Liver (tissue), 9 donors: ENCODE measurements around the gene ZFAND3. TPM values are rescaled to one million over a fixed set of nuclear protein-coding genes. Genes with fewer than 3 reads are reported as not detected.
A peak's percentile ranks its signal among the peaks of the same experiment; 100 is the strongest.

Experiments used
- DNase-seq: peaks from one replicate; pipeline ENCODE4 v3.0.0-alpha.2; 2017; ENCODE audit warnings: low spot score
- H3K27ac ChIP-seq, 2 donors: one replicate each; pipeline ENCODE4 v1.7.0; 2013; ENCODE audit warnings: inconsistent platforms in 2 of 2, low read length in 2 of 2, control low read depth in 1 of 2, low read depth in 1 of 2, mild to moderate bottlenecking in 1 of 2
- H3K27me3 ChIP-seq, 4 donors: one replicate each; pipeline versions ENCODE4 v1.6.1 to v1.7.0; 2013; ENCODE audit warnings: low read length in 3 of 4, inconsistent platforms in 1 of 4, mild to moderate bottlenecking in 1 of 4, moderate library complexity in 1 of 4; ENCODE audit not compliant: control insufficient read depth in 4 of 4, insufficient read depth in 4 of 4
- H3K36me3 ChIP-seq, 4 donors: one replicate each; pipeline versions ENCODE4 v1.6.1 to v1.7.0; 2013; ENCODE audit warnings: low read length in 3 of 4, mild to moderate bottlenecking in 3 of 4, low read depth in 1 of 4, moderate library complexity in 1 of 4; ENCODE audit not compliant: control insufficient read depth in 4 of 4, insufficient read depth in 3 of 4
- H3K4me1 ChIP-seq, 4 donors: one replicate each; pipeline versions ENCODE4 v1.6.1 to v1.7.0; 2013; ENCODE audit warnings: low read length in 3 of 4, mild to moderate bottlenecking in 3 of 4, moderate library complexity in 1 of 4; ENCODE audit not compliant: control insufficient read depth in 4 of 4, insufficient read depth in 4 of 4
- H3K4me3 ChIP-seq, 3 donors: one replicate each; pipeline versions ENCODE4 v1.6.1 to v1.7.0; 2013; ENCODE audit warnings: low read length in 3 of 3, control low read depth in 1 of 3, low read depth in 1 of 3, mild to moderate bottlenecking in 1 of 3
- H3K9ac ChIP-seq, 2 donors: one replicate each; pipeline ENCODE4 v1.7.0; 2013; ENCODE audit warnings: low read length in 2 of 2, mild to moderate bottlenecking in 2 of 2, moderate library complexity in 2 of 2, control low read depth in 1 of 2, low read depth in 1 of 2
- H3K9me3 ChIP-seq, 4 donors: one replicate each; pipeline versions ENCODE4 v1.6.1 to v1.7.0; 2013; ENCODE audit warnings: low read length in 3 of 4; ENCODE audit not compliant: control insufficient read depth in 4 of 4
- ATF3 ChIP-seq: IDR thresholded peaks from 2 replicates; pipeline ENCODE4 v1.6.1; 2016; ENCODE audit warnings: antibody characterized with exemption
- CTCF ChIP-seq: fragments of 150-350 bp; IDR thresholded peaks from 2 replicates; pipeline ENCODE4 v1.5.1; 2017; ENCODE audit warnings: improper control_type of control experiment, low read depth, low read length; ENCODE audit not compliant: missing input control
- EGR1 ChIP-seq, 2 donors: IDR thresholded peaks; 2 replicates each; pipeline ENCODE4 v1.6.1; 2016 to 2018; ENCODE audit warnings: antibody characterized with exemption in 2 of 2, low read depth in 2 of 2
- FOXA1 ChIP-seq: IDR thresholded peaks from 2 replicates; pipeline ENCODE4 v1.6.1; 2016; ENCODE audit warnings: antibody characterized with exemption
- FOXA2 ChIP-seq: IDR thresholded peaks from 2 replicates; pipeline ENCODE4 v1.6.1; 2016; ENCODE audit warnings: antibody characterized with exemption
- GABPA ChIP-seq, 2 donors: IDR thresholded peaks in 1 of 2; conservative IDR thresholded peaks in 1 of 2; 2 replicates each; pipeline ENCODE4 v1.6.1; 2016; ENCODE audit warnings: antibody characterized with exemption in 2 of 2, mild to moderate bottlenecking in 1 of 2, moderate library complexity in 1 of 2
- HNF4A ChIP-seq, 2 donors: conservative IDR thresholded peaks; 2 replicates each; pipeline ENCODE4 v1.6.1; 2016; ENCODE audit warnings: antibody characterized with exemption in 2 of 2, mild to moderate bottlenecking in 2 of 2
- HNF4G ChIP-seq: IDR thresholded peaks from 2 replicates; pipeline ENCODE4 v1.6.1; 2016; ENCODE audit warnings: antibody characterized with exemption
- JUND ChIP-seq, 2 donors: IDR thresholded peaks; 2 replicates each; pipeline ENCODE4 v1.6.1; 2016; ENCODE audit warnings: antibody characterized with exemption in 2 of 2
- MAX ChIP-seq: IDR thresholded peaks from 2 replicates; pipeline ENCODE4 v1.6.1; 2016; ENCODE audit warnings: antibody characterized with exemption
- NR2F2 ChIP-seq: IDR thresholded peaks from 2 replicates; pipeline ENCODE4 v1.6.1; 2016; ENCODE audit warnings: antibody characterized with exemption
- RAD21 ChIP-seq, 2 donors: IDR thresholded peaks; 2 replicates each; pipeline ENCODE4 v1.6.1; 2016; ENCODE audit warnings: antibody characterized with exemption in 2 of 2, mild to moderate bottlenecking in 2 of 2
- REST ChIP-seq: IDR thresholded peaks from 2 replicates; pipeline ENCODE4 v1.6.1; 2016; ENCODE audit warnings: antibody characterized with exemption, mild to moderate bottlenecking
- RXRA ChIP-seq, 2 donors: IDR thresholded peaks; 2 replicates each; pipeline ENCODE4 v1.6.1; 2017 to 2018; ENCODE audit warnings: antibody characterized with exemption in 2 of 2, mild to moderate bottlenecking in 1 of 2
- SP1 ChIP-seq: IDR thresholded peaks from 2 replicates; pipeline ENCODE4 v1.6.1; 2018; ENCODE audit warnings: antibody characterized with exemption, mild to moderate bottlenecking
- TAF1 ChIP-seq: conservative IDR thresholded peaks from 2 replicates; pipeline ENCODE4 v1.6.1; 2016; ENCODE audit warnings: antibody characterized with exemption, mild to moderate bottlenecking
- YY1 ChIP-seq: IDR thresholded peaks from 2 replicates; pipeline ENCODE4 v1.6.1; 2016; ENCODE audit warnings: antibody characterized with exemption, mild to moderate bottlenecking
- ZBTB33 ChIP-seq: IDR thresholded peaks from 2 replicates; pipeline ENCODE4 v1.6.1; 2016; ENCODE audit warnings: antibody characterized with exemption
- WGBS: extraction: QIAGEN DNeasy Blood & Tissue Kit; methylation state at CpG from one replicate; pipeline ENCODE4 v1.1.7; 2013; 5-methylcytosine and 5-hydroxymethylcytosine counted together
- polyA plus RNA-seq, 2 donors: library from polyadenylated mRNA; stranded (reverse) in 1 of 2; unstranded in 1 of 2; fragments of 200-250 nt in 1 of 2; fragments of >200 nt in 1 of 2; fragmentation: Nextera tagmentation in 1 of 2; extraction: Ambion mirVana in 1 of 2; gene quantifications; one replicate each; pipeline versions ENCODE4 v1.2.1 to v1.2.3, GENCODE V29; 2013 to 2015
- total RNA-seq, 2 donors: library from RNA; depleted of rRNA; stranded (reverse); fragments of >200 nt; gene quantifications; one replicate each; pipeline ENCODE4 v1.2.3, GENCODE V29; 2014
- donor health status: healthy.
- donor health status: healthy.
- donor health status: healthy.
- donor health status: healthy.
- donor health status: healthy.

Gene ZFAND3
- total and polyA plus RNA-seq, 4 donors = 7.7 to 37.5 (median 23.1) TPM

- Histone ChIP-seq H3K4me3 (no peak overlapping the region), H3K9me3 (no peaks in the 10 kb centered on the region), H3K27me3 (no peaks in the 10 kb centered on the region), H3K4me1 (peaks cover 8 to 28% (median 22%) of the 10 kb centered on the region in 4 donors), H3K9ac (no peak overlapping the region), H3K27ac (no peak overlapping the region), H3K36me3 (no peaks in the 10 kb centered on the region)
- TF ChIP-seq RXRA (IDR thresholded peaks at IDR 0.05) (no peak), HNF4G (no peak), SP1 (no peak), ATF3 (no peak), REST (no peak), HNF4A (conservative IDR thresholded peaks at IDR 0.05) (no peak), MAX (no peak), RAD21 (IDR thresholded peaks at IDR 0.05) (no peak), TAF1 (no peak)
- WGBS = 96% methylated on average over 1 of the region's 1 CpG
- DNase-seq = no peak
These were observed 197.3 kb downstream of the ZFAND3 start for GRCh38 chr6:38016824-38017223.

- H3K4me3 ChIP-seq = no peak overlapping the region
- no peak overlapping the region for H3K27ac ChIP-seq
- no peaks in the 10 kb centered on the region for H3K9me3 ChIP-seq
- 30% methylated on average over 2 of the region's 2 CpGs for WGBS
- no peak for TF ChIP-seq EGR1 (IDR thresholded peaks at IDR 0.05; ENCODE audit: low read depth in 2 of 2)
- peak; percentile 47 for TF ChIP-seq SP1
- no peak for TF ChIP-seq GABPA (IDR thresholded peaks at IDR 0.05 in 1 of 2, conservative IDR thresholded peaks at IDR 0.05 in 1 of 2)
- no peak for TF ChIP-seq REST
- peak; percentile 9 for TF ChIP-seq CTCF
- peak; percentile 73 to 82 for TF ChIP-seq RXRA (IDR thresholded peaks at IDR 0.05)
- peak; percentile 36 for TF ChIP-seq HNF4G
- TF ChIP-seq FOXA2 = peak; percentile 31
- TF ChIP-seq YY1 = peak; percentile 70
- TF ChIP-seq HNF4A (conservative IDR thresholded peaks at IDR 0.05) = peak; percentile 88 to 91
- TF ChIP-seq TAF1 = no peak
- peak; percentile 10 for TF ChIP-seq FOXA1
- peak in 1 of 2 donors; percentile 63 for TF ChIP-seq RAD21 (IDR thresholded peaks at IDR 0.05)
- peak; percentile 66 for TF ChIP-seq ZBTB33
- no peak for TF ChIP-seq ATF3
- peak; percentile 23 for TF ChIP-seq NR2F2
- peak; percentile 66 for TF ChIP-seq MAX
- TF ChIP-seq JUND (IDR thresholded peaks at IDR 0.05) = peak; percentile 44 to 78
- H3K4me1 ChIP-seq = peaks cover 8 to 28% (median 22%) of the 10 kb centered on the region in 4 donors
- no peak for DNase-seq
- H3K36me3 ChIP-seq = no peaks in the 10 kb centered on the region
- H3K27me3 ChIP-seq = no peaks in the 10 kb centered on the region
- H3K9ac ChIP-seq = no peak overlapping the region
These were observed 199.2 kb downstream of the ZFAND3 start for GRCh38 chr6:38018755-38019165.
